ENCODE measurements around the gene NXNL1.

NXNL1 gene

GRCh38 chr19:17435218-17435617 lies 25.5 kb downstream of the NXNL1 start:
- no peak for TF ChIP-seq CTCF (IDR thresholded peaks at IDR 0.05; ENCODE audit: low read depth, low read length, poor library complexity, severe bottlenecking)
- no peak for TF ChIP-seq EZH2phosphoT487 (IDR thresholded peaks at IDR 0.05; ENCODE audit: borderline replicate concordance, low read length)
- H3K27ac ChIP-seq (ENCODE audit: low read depth, low read length): no peak overlapping the region
- no peaks in the 10 kb centered on the region for H3K4me1 ChIP-seq (ENCODE audit: control insufficient read depth, low read length)
- H3K4me2 ChIP-seq (ENCODE audit: low read length): no peak overlapping the region
- no peak overlapping the region for H3K4me3 ChIP-seq (ENCODE audit: low read length)
- no peaks in the 10 kb centered on the region for H3F3A ChIP-seq (ENCODE audit: control insufficient read depth, insufficient read depth)
- no peaks in the 10 kb centered on the region for H3K36me3 ChIP-seq (ENCODE audit: control insufficient read depth, low read length)
- H4K20me1 ChIP-seq (ENCODE audit: control insufficient read depth, insufficient read depth, low read depth, low read length): no peaks in the 10 kb centered on the region
- no peaks in the 10 kb centered on the region for H3K9me2 ChIP-seq (replicated peaks; ENCODE audit: control insufficient read depth, low read length)
- H3K27me3 ChIP-seq (ENCODE audit: control insufficient read depth, low read length): no peaks in the 10 kb centered on the region
- no peaks in the 10 kb centered on the region for H3K79me2 ChIP-seq (ENCODE audit: control insufficient read depth, low read length)
- H3K9me3 ChIP-seq (ENCODE audit: control insufficient read depth, insufficient read depth, low read length): no peaks in the 10 kb centered on the region

GRCh38 chr19:17431417-17431816 lies 29.3 kb downstream of the NXNL1 start:
- Histone ChIP-seq H3K4me1 (ENCODE audit: control insufficient read depth, low read length) (0 out of 2 replicates have a peak, but pooled peaks cover 2% of the 10 kb centered on the region), H3K9me3 (ENCODE audit: control insufficient read depth, insufficient read depth, low read length) (no peaks in the 10 kb centered on the region), H3K27me3 (ENCODE audit: control insufficient read depth, low read length) (no peaks in the 10 kb centered on the region), H3F3A (ENCODE audit: control insufficient read depth, insufficient read depth) (no peaks in the 10 kb centered on the region), H3K4me3 (ENCODE audit: low read length) (no peak overlapping the region), H3K4me2 (ENCODE audit: low read length) (no peak overlapping the region), H4K20me1 (ENCODE audit: control insufficient read depth, insufficient read depth, low read depth, low read length) (no peaks in the 10 kb centered on the region), H3K79me2 (ENCODE audit: control insufficient read depth, low read length) (no peaks in the 10 kb centered on the region), H3K36me3 (ENCODE audit: control insufficient read depth, low read length) (no peaks in the 10 kb centered on the region), H3K9me2 (replicated peaks; ENCODE audit: control insufficient read depth, low read length) (no peaks in the 10 kb centered on the region), H3K27ac (ENCODE audit: low read depth, low read length) (no peak overlapping the region)
- no peak for TF ChIP-seq EZH2phosphoT487 (IDR thresholded peaks at IDR 0.05; ENCODE audit: borderline replicate concordance, low read length)
- no peak for TF ChIP-seq CTCF (IDR thresholded peaks at IDR 0.05; ENCODE audit: low read depth, low read length, poor library complexity, severe bottlenecking)

- Histone ChIP-seq H3K27ac (ENCODE audit: low read depth, low read length) (no peak overlapping the region), H3K4me3 (ENCODE audit: low read length) (no peak overlapping the region), H3K79me2 (ENCODE audit: control insufficient read depth, low read length) (no peaks in the 10 kb centered on the region), H3K9me3 (ENCODE audit: control insufficient read depth, insufficient read depth, low read length) (no peaks in the 10 kb centered on the region), H4K20me1 (ENCODE audit: control insufficient read depth, insufficient read depth, low read depth, low read length) (no peaks in the 10 kb centered on the region), H3K4me1 (ENCODE audit: control insufficient read depth, low read length) (peaks cover 9% of the 10 kb centered on the region), H3K4me2 (ENCODE audit: low read length) (no peak overlapping the region), H3K36me3 (ENCODE audit: control insufficient read depth, low read length) (no peaks in the 10 kb centered on the region), H3K9me2 (replicated peaks; ENCODE audit: control insufficient read depth, low read length) (no peaks in the 10 kb centered on the region), H3K27me3 (ENCODE audit: control insufficient read depth, low read length) (no peaks in the 10 kb centered on the region), H3F3A (ENCODE audit: control insufficient read depth, insufficient read depth) (no peaks in the 10 kb centered on the region)
- no peak for TF ChIP-seq EZH2phosphoT487 (IDR thresholded peaks at IDR 0.05; ENCODE audit: borderline replicate concordance, low read length)
- TF ChIP-seq CTCF (IDR thresholded peaks at IDR 0.05; ENCODE audit: low read depth, low read length, poor library complexity, severe bottlenecking): no peak
These were observed 31.0 kb downstream of the NXNL1 start for GRCh38 chr19:17429641-17430113.

All from DOHH2 (cell line).